HEK293 (cell line): ENCODE measurements around the gene DNAH6.

ENCODE experiments used
- CTCF ChIP-seq: fragments of 450-650 bp; formaldehyde crosslinking; IDR thresholded peaks from 2 replicates; pipeline ENCODE4 v1.5.1; 2016; ENCODE audit warnings: missing biosample characterization, missing genetic modification characterization
- KLF1 ChIP-seq: fragments of 450-650 bp; formaldehyde crosslinking; IDR thresholded peaks from 2 replicates; pipeline ENCODE4 v1.5.1; 2016; ENCODE audit warnings: missing biosample characterization, missing genetic modification characterization
- PRDM4 ChIP-seq: fragments of 450-650 bp; formaldehyde crosslinking; IDR thresholded peaks from 2 replicates; pipeline ENCODE4 v1.5.1; 2017; ENCODE audit warnings: missing biosample characterization, missing genetic modification characterization
- SETDB1 ChIP-seq: IDR thresholded peaks from one replicate; pipeline ENCODE4 v1.6.1; 2017; ENCODE audit warnings: mild to moderate bottlenecking, low read length, moderate library complexity, mixed read lengths; ENCODE audit not compliant: insufficient read length
- ZBTB10 ChIP-seq: fragments of 450-650 bp; formaldehyde crosslinking; IDR thresholded peaks from 2 replicates; pipeline ENCODE4 v1.5.1; 2016; ENCODE audit warnings: missing biosample characterization, missing genetic modification characterization
- ZBTB17 ChIP-seq: fragments of 450-650 bp; formaldehyde crosslinking; IDR thresholded peaks from 2 replicates; pipeline ENCODE4 v1.5.1; 2016; ENCODE audit warnings: missing biosample characterization, missing genetic modification characterization
- ZNF138 ChIP-seq: fragments of 450-650 bp; formaldehyde crosslinking; IDR thresholded peaks from 2 replicates; pipeline ENCODE4 v1.5.1; 2016; ENCODE audit warnings: missing biosample characterization, missing genetic modification characterization, borderline replicate concordance
- ZNF175 ChIP-seq: fragments of 450-650 bp; formaldehyde crosslinking; IDR thresholded peaks from 2 replicates; pipeline ENCODE4 v1.5.1; 2016; ENCODE audit warnings: missing biosample characterization, missing genetic modification characterization
- ZNF311 ChIP-seq: fragments of 450-650 bp; formaldehyde crosslinking; IDR thresholded peaks from 2 replicates; pipeline ENCODE4 v1.5.1; 2017; ENCODE audit warnings: missing biosample characterization, missing genetic modification characterization, borderline replicate concordance
- ZNF521 ChIP-seq: fragments of 450-650 bp; formaldehyde crosslinking; IDR thresholded peaks from 2 replicates; pipeline ENCODE4 v1.5.1; 2017; ENCODE audit warnings: missing biosample characterization, mild to moderate bottlenecking, missing genetic modification characterization
- ZNF558 ChIP-seq: fragments of 450-650 bp; formaldehyde crosslinking; IDR thresholded peaks from 2 replicates; pipeline ENCODE4 v1.5.1; 2016; ENCODE audit warnings: missing biosample characterization, missing genetic modification characterization
- ZNF580 ChIP-seq: fragments of 450-650 bp; formaldehyde crosslinking; IDR thresholded peaks from 2 replicates; pipeline ENCODE4 v1.5.1; 2016; ENCODE audit warnings: missing biosample characterization, missing genetic modification characterization
- ZNF654 ChIP-seq: fragments of 450-650 bp; formaldehyde crosslinking; IDR thresholded peaks from 2 replicates; pipeline ENCODE4 v1.5.1; 2016; ENCODE audit warnings: low read depth, missing biosample characterization, missing genetic modification characterization
- ZNF776 ChIP-seq: fragments of 450-650 bp; formaldehyde crosslinking; IDR thresholded peaks from 2 replicates; pipeline ENCODE4 v1.5.0; 2017; ENCODE audit warnings: missing biosample characterization, missing genetic modification characterization, borderline replicate concordance

- no peak for TF ChIP-seq SETDB1
- TF ChIP-seq CTCF (tag by site-specific recombination) = no peak
- no peak for TF ChIP-seq ZNF175 (tag by site-specific recombination)
- TF ChIP-seq ZNF311 (tag by site-specific recombination) = no peak
- TF ChIP-seq ZBTB17 (tag by site-specific recombination) = no peak
- no peak for TF ChIP-seq KLF1 (tag by site-specific recombination)
- TF ChIP-seq ZNF558 = no peak
- no peak for TF ChIP-seq ZBTB10 (tag by site-specific recombination)
- no peak for TF ChIP-seq ZNF580 (tag by site-specific recombination)
- TF ChIP-seq ZNF138 = no peak
- TF ChIP-seq ZNF521 (tag by site-specific recombination) = no peak
- TF ChIP-seq PRDM4 = no peak
- no peak for TF ChIP-seq ZNF776 (tag by site-specific recombination)
- peak; percentile 8; the same call in 1 of the 2 replicates for TF ChIP-seq ZNF654 (tag by site-specific recombination)
Observed at GRCh38 chr2:84858123-84858522, 341.8 kb downstream of the DNAH6 start.
